ENCODE data around the gene TRIAP1. TPM values are rescaled to one million over a fixed set of nuclear protein-coding genes. Genes with fewer than 3 reads are reported as not detected.

TRIAP1 gene
- total and polyA plus RNA-seq, 7 experiments from 2014 or later, result 15.9 to 55.1 (median 29.3) TPM

- peaks cover 0 to 5% of the 10 kb centered on the region in 2 donors for H3K27me3 ChIP-seq (ENCODE audit: control insufficient read depth in 2 of 2, insufficient read depth in 2 of 2, low read length in 2 of 2)
- H3K4me3 Mint-ChIP-seq, result no peak overlapping the region
- H3K4me3 ChIP-seq (ENCODE audit: low read length), result no peak overlapping the region
- DNase-seq (no peak), ATAC-seq (no peak)
- H3K9me3 Mint-ChIP-seq, result no peaks in the 10 kb centered on the region
- no peaks in the 10 kb centered on the region for H3K36me3 Mint-ChIP-seq
- H3K27ac ChIP-seq (ENCODE audit: low read depth, low read length), result no peak overlapping the region
- intact Hi-C loops (cut with micrococcal nuclease), result no loop called here
- H3K36me3 ChIP-seq (ENCODE audit: control insufficient read depth in 2 of 3, insufficient read depth in 3 of 3, low read length in 3 of 3), result no peaks in the 10 kb centered on the region
- H3K4me1 Mint-ChIP-seq, result peaks cover 0 to 3% (median 0%) of the 10 kb centered on the region in 7 donors
- peaks cover 8 to 29% (median 11%) of the 10 kb centered on the region in 5 donors for H3K27me3 Mint-ChIP-seq
- CTCF ChIA-PET, result no interaction called here
- no peaks in the 10 kb centered on the region for H3K4me1 ChIP-seq (ENCODE audit: control insufficient read depth in 2 of 2, insufficient read depth in 2 of 2, low read length in 2 of 2)
- H3K27ac Mint-ChIP-seq, result no peak overlapping the region
- POLR2A ChIA-PET, result no interaction called here
- H3K9me3 ChIP-seq (ENCODE audit: control insufficient read depth in 2 of 3, low read length in 3 of 3), result no peaks in the 10 kb centered on the region
Observed at GRCh38 chr12:120402217-120402616, 44.0 kb downstream of the TRIAP1 start.

GRCh38 chr12:120399531-120399930 is 46.7 kb downstream of the TRIAP1 start:
- Histone ChIP-seq H3K9me3 (ENCODE audit: control insufficient read depth in 2 of 3, low read length in 3 of 3) (no peaks in the 10 kb centered on the region), H3K27me3 (ENCODE audit: control insufficient read depth in 2 of 2, insufficient read depth in 2 of 2, low read length in 2 of 2) (peaks cover 0 to 5% of the 10 kb centered on the region in 2 donors), H3K4me3 (ENCODE audit: low read length) (no peak overlapping the region), H3K36me3 (ENCODE audit: control insufficient read depth in 2 of 3, insufficient read depth in 3 of 3, low read length in 3 of 3) (no peaks in the 10 kb centered on the region), H3K4me1 (ENCODE audit: control insufficient read depth in 2 of 2, insufficient read depth in 2 of 2, low read length in 2 of 2) (no peaks in the 10 kb centered on the region), H3K27ac (ENCODE audit: low read depth, low read length) (no peak overlapping the region)
- intact Hi-C loops (cut with micrococcal nuclease), result no loop called here
- Mint-ChIP-seq H3K4me1 (peaks cover 0 to 4% (median 0%) of the 10 kb centered on the region in 7 donors), H3K27me3 (peaks cover 16 to 42% (median 27%) of the 10 kb centered on the region in 5 donors), H3K36me3 (no peaks in the 10 kb centered on the region), H3K9me3 (no peaks in the 10 kb centered on the region), H3K4me3 (no peak overlapping the region), H3K27ac (no peak overlapping the region)
- DNase-seq (no peak), ATAC-seq (no peak)
- POLR2A ChIA-PET, result no interaction called here
- CTCF ChIA-PET, result no interaction called here

- intact Hi-C loops (cut with micrococcal nuclease), result no loop called here
- DNase-seq, result no peak
Observed at GRCh38 chr12:120397824-120398540, 48.2 kb downstream of the TRIAP1 start.

GRCh38 chr12:120394483-120395367 is 51.5 kb downstream of the TRIAP1 start:
- no peaks in the 10 kb centered on the region for H3K36me3 Mint-ChIP-seq
- CTCF ChIA-PET, result no interaction called here
- no peaks in the 10 kb centered on the region for H3K36me3 ChIP-seq (ENCODE audit: control insufficient read depth in 2 of 3, insufficient read depth in 3 of 3, low read length in 3 of 3)
- H3K27ac ChIP-seq (ENCODE audit: low read depth, low read length), result no peak overlapping the region
- POLR2A ChIA-PET, result no interaction called here
- H3K4me3 Mint-ChIP-seq, result no peak overlapping the region
- H3K27ac Mint-ChIP-seq, result no peak overlapping the region
- intact Hi-C loops (cut with micrococcal nuclease), result no loop called here
- no peaks in the 10 kb centered on the region for H3K4me1 ChIP-seq (ENCODE audit: control insufficient read depth in 2 of 2, insufficient read depth in 2 of 2, low read length in 2 of 2)
- H3K27me3 ChIP-seq (ENCODE audit: control insufficient read depth in 2 of 2, insufficient read depth in 2 of 2, low read length in 2 of 2), result peaks cover 0 to 5% of the 10 kb centered on the region in 2 donors
- H3K9me3 ChIP-seq (ENCODE audit: control insufficient read depth in 2 of 3, low read length in 3 of 3), result no peaks in the 10 kb centered on the region
- peaks cover 0 to 7% (median 0%) of the 10 kb centered on the region in 7 donors for H3K4me1 Mint-ChIP-seq
- H3K4me3 ChIP-seq (ENCODE audit: low read length), result no peak overlapping the region
- H3K27me3 Mint-ChIP-seq, result peaks cover 16 to 38% (median 24%) of the 10 kb centered on the region in 5 donors
- DNase-seq, result no peak
- H3K9me3 Mint-ChIP-seq, result peaks cover 0 to 4% (median 0%) of the 10 kb centered on the region in 11 donors
- no peak for ATAC-seq

More at GRCh38 chr12:120397824-120398540, 48.2 kb downstream of the TRIAP1 start:
- Histone ChIP-seq H3K4me3 (ENCODE audit: low read length) (no peak overlapping the region), H3K27ac (ENCODE audit: low read depth, low read length) (no peak overlapping the region), H3K27me3 (ENCODE audit: control insufficient read depth in 2 of 2, insufficient read depth in 2 of 2, low read length in 2 of 2) (peaks cover 0 to 5% of the 10 kb centered on the region in 2 donors), H3K9me3 (ENCODE audit: control insufficient read depth in 2 of 3, low read length in 3 of 3) (no peaks in the 10 kb centered on the region), H3K4me1 (ENCODE audit: control insufficient read depth in 2 of 2, insufficient read depth in 2 of 2, low read length in 2 of 2) (no peaks in the 10 kb centered on the region), H3K36me3 (ENCODE audit: control insufficient read depth in 2 of 3, insufficient read depth in 3 of 3, low read length in 3 of 3) (no peaks in the 10 kb centered on the region)
- H3K9me3 Mint-ChIP-seq, result no peaks in the 10 kb centered on the region
- no peak for ATAC-seq
- ChIA-PET POLR2A (no interaction called here), CTCF (no interaction called here)
- no peak overlapping the region for H3K27ac Mint-ChIP-seq
- H3K27me3 Mint-ChIP-seq, result peaks cover 16 to 42% (median 31%) of the 10 kb centered on the region in 5 donors
- no peaks in the 10 kb centered on the region for H3K36me3 Mint-ChIP-seq
- no peak overlapping the region for H3K4me3 Mint-ChIP-seq
- H3K4me1 Mint-ChIP-seq, result peaks cover 0 to 2% (median 0%) of the 10 kb centered on the region in 7 donors

Other genes starting within 250 kb of the TRIAP1 start
- 1,000 to 10,000 TPM; 1,375 to 2,107 (median 1,573) TPM for gene RPLP0, start 245.3 kb downstream of the TRIAP1 start, total RNA-seq
- gene RPLP0, start 245.3 kb downstream of the TRIAP1 start, polyA plus RNA-seq, result 1,000 to 10,000 TPM; 1,871 to 2,384 TPM
- gene PXN, start 180.7 kb downstream of the TRIAP1 start, total RNA-seq, result 100 to 1,000 TPM; 103 to 202 (median 158) TPM
- gene PXN, start 180.7 kb downstream of the TRIAP1 start, polyA plus RNA-seq, result 100 to 1,000 TPM in 1 of 2 donors, 10 to 100 TPM in 1; 84.3 to 114 TPM
- over 10,000 TPM in 2 of 5 experiments, 1,000 to 10,000 TPM in 3; 3,296 to 19,276 (median 7,985) TPM for gene RNU4-2, start 154.5 kb downstream of the TRIAP1 start, total RNA-seq
- gene RNU4-2, start 154.5 kb downstream of the TRIAP1 start, polyA plus RNA-seq, result not detected
- 1,000 to 10,000 TPM in 3 of 5 experiments, 100 to 1,000 TPM in 2; 319 to 3,107 (median 1,510) TPM for gene RNU4-1, start 153.1 kb downstream of the TRIAP1 start, total RNA-seq
- gene RNU4-1, start 153.1 kb downstream of the TRIAP1 start, polyA plus RNA-seq, result not detected
- 1 to 10 TPM; 1.6 to 6.0 (median 4.0) TPM for gene SIRT4, start 144.1 kb downstream of the TRIAP1 start, total RNA-seq
- gene SIRT4, start 144.1 kb downstream of the TRIAP1 start, polyA plus RNA-seq, result 1 to 10 TPM; 3.1 TPM
- gene PLA2G1B, start 118.6 kb downstream of the TRIAP1 start, total RNA-seq, result 1 to 10 TPM in 1 of 5 experiments, not detected in 4; 1.5 TPM
- gene PLA2G1B, start 118.6 kb downstream of the TRIAP1 start, polyA plus RNA-seq, result under 1 TPM in 1 of 2 donors, not detected in 1; 0.92 TPM
- gene MSI1, start 77.2 kb downstream of the TRIAP1 start, total RNA-seq, result not detected
- gene MSI1, start 77.2 kb downstream of the TRIAP1 start, polyA plus RNA-seq, result not detected
- 100 to 1,000 TPM; 118 to 270 (median 130) TPM for gene COX6A1, start 8.3 kb downstream of the TRIAP1 start, total RNA-seq
- gene COX6A1, start 8.3 kb downstream of the TRIAP1 start, polyA plus RNA-seq, result 100 to 1,000 TPM; 648 to 782 TPM
- 10 to 100 TPM; 21.8 to 30.6 (median 26.9) TPM for gene GATC, start 60 bp upstream of the TRIAP1 start, total RNA-seq
- gene GATC, start 60 bp upstream of the TRIAP1 start, polyA plus RNA-seq, result 10 to 100 TPM; 14.4 to 19.7 TPM
- gene SRSF9, start 23.4 kb upstream of the TRIAP1 start, total RNA-seq, result 100 to 1,000 TPM; 136 to 191 (median 145) TPM
- gene SRSF9, start 23.4 kb upstream of the TRIAP1 start, polyA plus RNA-seq, result 100 to 1,000 TPM; 148 to 152 TPM
- gene DYNLL1, start 49.7 kb upstream of the TRIAP1 start, total RNA-seq, result 100 to 1,000 TPM in 1 of 5 experiments, 10 to 100 TPM in 4; 35.0 to 301 (median 72.7) TPM
- 100 to 1,000 TPM; 197 to 243 TPM for gene DYNLL1, start 49.7 kb upstream of the TRIAP1 start, polyA plus RNA-seq
- 10 to 100 TPM; 11.3 to 26.1 (median 23.5) TPM for gene COQ5, start 82.8 kb upstream of the TRIAP1 start, total RNA-seq
- gene COQ5, start 82.8 kb upstream of the TRIAP1 start, polyA plus RNA-seq, result 10 to 100 TPM; 36.7 to 49.0 TPM
- 100 to 1,000 TPM; 171 to 361 (median 205) TPM for gene RNF10, start 88.0 kb upstream of the TRIAP1 start, total RNA-seq
- 100 to 1,000 TPM in 1 of 2 donors, 10 to 100 TPM in 1; 95.1 to 155 TPM for gene RNF10, start 88.0 kb upstream of the TRIAP1 start, polyA plus RNA-seq
- gene POP5, start 135.0 kb upstream of the TRIAP1 start, total RNA-seq, result 10 to 100 TPM; 42.9 to 86.8 (median 59.0) TPM
- gene POP5, start 135.0 kb upstream of the TRIAP1 start, polyA plus RNA-seq, result 100 to 1,000 TPM; 116 to 141 TPM
- gene CABP1, start 194.2 kb upstream of the TRIAP1 start, total RNA-seq, result under 1 TPM in 1 of 5 experiments, not detected in 4; 0.24 TPM
- not detected for gene CABP1, start 194.2 kb upstream of the TRIAP1 start, polyA plus RNA-seq
- gene MLEC, start 240.8 kb upstream of the TRIAP1 start, total RNA-seq, result 100 to 1,000 TPM in 1 of 5 experiments, 10 to 100 TPM in 4; 27.6 to 132 (median 57.6) TPM
- 10 to 100 TPM; 24.5 to 41.6 TPM for gene MLEC, start 240.8 kb upstream of the TRIAP1 start, polyA plus RNA-seq